GM18499 (cell line): ENCODE data around the gene PDCD7.
"Not testable (repeated sequence)": the region's sequence is repeated elsewhere in the genome, so short reads cannot be mapped to it uniquely, and the experiment has no call there.

ENCODE experiments used
- ATAC-seq: cut with Tn5 transposase; IDR thresholded peaks from one replicate; pipeline ENCODE4 v1.9.1; 2021; ENCODE audit warnings: moderate number of reproducible peaks; ENCODE audit not compliant: insufficient read depth, unreplicated experiment

PDCD7 gene

GRCh38 chr15:65132878-65133547 lies 595 bp downstream of the PDCD7 start:
- no peak for ATAC-seq

GRCh38 chr15:65130941-65131340 lies 2.7 kb downstream of the PDCD7 start:
- no peak for ATAC-seq

- ATAC-seq: no peak
Measured at GRCh38 chr15:65115542-65115941, 18.1 kb downstream of the PDCD7 start.

- no peak for ATAC-seq
Measured at GRCh38 chr15:65115086-65115485, 18.5 kb downstream of the PDCD7 start, which contains the start of gene UBAP1L. UBAP1L (minus strand) TSS chr15:65115200; CDS start chr15:65106215, 8,985 bp downstream.

GRCh38 chr15:65110676-65111292 lies 22.8 kb downstream of the PDCD7 start:
- ATAC-seq: no peak

- ATAC-seq: no peak
Measured at GRCh38 chr15:65106011-65106590, 27.5 kb downstream of the PDCD7 start.

GRCh38 chr15:65105038-65105437 lies 28.6 kb downstream of the PDCD7 start:
- ATAC-seq: no peak

GRCh38 chr15:65102912-65103311 lies 30.7 kb downstream of the PDCD7 start:
- no peak for ATAC-seq

- ATAC-seq: no peak
Measured at GRCh38 chr15:65101891-65102708, 31.5 kb downstream of the PDCD7 start.

- no peak for ATAC-seq
Measured at GRCh38 chr15:65101411-65101890, 32.2 kb downstream of the PDCD7 start.

- no peak for ATAC-seq
Measured at GRCh38 chr15:65100442-65100841, 33.2 kb downstream of the PDCD7 start.

- not testable (repeated sequence) for ATAC-seq
Measured at GRCh38 chr15:65099801-65100200, 33.8 kb downstream of the PDCD7 start.

GRCh38 chr15:65099336-65099735 lies 34.3 kb downstream of the PDCD7 start:
- ATAC-seq: no peak

GRCh38 chr15:65097651-65098263 lies 35.9 kb downstream of the PDCD7 start:
- ATAC-seq: no peak

GRCh38 chr15:65096481-65097385 lies 36.9 kb downstream of the PDCD7 start:
- no peak for ATAC-seq

GRCh38 chr15:65095747-65096104 lies 37.9 kb downstream of the PDCD7 start:
- ATAC-seq: no peak

- no peak for ATAC-seq
Measured at GRCh38 chr15:65095011-65095746, 38.4 kb downstream of the PDCD7 start.

GRCh38 chr15:65094294-65094995 lies 39.2 kb downstream of the PDCD7 start:
- ATAC-seq: no peak
